Thyroid gland (tissue), 4 donors: ENCODE measurements around the gene AXL. TPM values are rescaled to one million over a fixed set of nuclear protein-coding genes. Genes with fewer than 3 reads are reported as not detected.

ENCODE experiments used
- DNase-seq, 2 donors: peaks; one replicate each; pipeline ENCODE4 v3.0.0-alpha.2; 2019
- H3K27ac ChIP-seq, 3 donors: fragments of 200-600 bp; sonication (generic); 1 replicate in 2 of 3; 2 replicates in 1 of 3; pipeline ENCODE4 v1.5.1; 2016 to 2019; ENCODE audit warnings: mild to moderate bottlenecking in 1 of 3, moderate library complexity in 1 of 3
- H3K27me3 ChIP-seq: fragments of 200-600 bp; sonication (generic); one replicate; pipeline ENCODE4 v1.5.1; 2019
- H3K36me3 ChIP-seq, 2 donors: fragments of 200-600 bp; sonication (generic); one replicate each; pipeline ENCODE4 v1.5.1; 2016 to 2019
- H3K4me1 ChIP-seq, 2 donors: fragments of 200-600 bp; sonication (generic); one replicate each; pipeline ENCODE4 v1.5.1; 2017 to 2019
- H3K4me3 ChIP-seq, 3 donors: fragments of 200-600 bp; sonication (generic); replicated peaks in 1 of 3; 1 replicate in 2 of 3; 2 replicates in 1 of 3; pipeline ENCODE4 v1.5.1; 2016; ENCODE audit warnings: mild to moderate bottlenecking in 1 of 3
- H3K9me3 ChIP-seq: fragments of 200-600 bp; sonication (generic); one replicate; pipeline ENCODE4 v1.5.1; 2017
- CTCF ChIP-seq, 6 experiments: fragments of 200-600 bp in 3 of 6; fragments of 450-650 bp in 3 of 6; sonication (generic) in 3 of 6; IDR thresholded peaks; one replicate each; pipeline ENCODE4 v1.5.1; 2016 to 2019; ENCODE audit warnings: antibody characterized with exemption in 6 of 6, mild to moderate bottlenecking in 2 of 6, inconsistent platforms in 1 of 6, moderate library complexity in 1 of 6
- POLR2A ChIP-seq, 2 donors: fragments of 450-650 bp; IDR thresholded peaks; one replicate each; pipeline ENCODE4 v1.6.1; 2017; ENCODE audit warnings: antibody characterized with exemption in 2 of 2, mild to moderate bottlenecking in 2 of 2, moderate library complexity in 1 of 2
- WGBS, 2 donors: methylation state at CpG; one replicate each; pipeline ENCODE4 v1.1.5; 2017; 5-methylcytosine and 5-hydroxymethylcytosine counted together
- intact Hi-C: fragments of 100-400 bp; cut with DNase I; formaldehyde crosslinking; loops from one replicate; pipeline ENCODE4 v1.15.1; 2023
- small RNA-seq: library from RNA; depleted of rRNA; stranded (forward); fragments of <200 nt; gene quantifications from one replicate; pipeline ENCODE3, GENCODE V24; 2016
- total RNA-seq, 4 donors: library from RNA; depleted of rRNA; stranded (reverse); fragments of >200 nt; gene quantifications; one replicate each; pipeline ENCODE4 v1.2.3, GENCODE V29; 2016

The AXL gene
- total RNA-seq, 4 donors from 2014 or later = 17.5 to 61.3 (median 35.4) TPM

GRCh38 chr19:41309180-41310032, 90.4 kb downstream of the AXL start:
- peaks cover 25 to 34% of the 10 kb centered on the region in 2 donors for H3K36me3 ChIP-seq
- peak; percentile 56 to 62 for DNase-seq
- H3K4me3 ChIP-seq = peak overlapping the region; percentile 51 to 66 (median 56)
- peaks cover 23 to 32% of the 10 kb centered on the region in 2 donors for H3K4me1 ChIP-seq
- no peaks in the 10 kb centered on the region for H3K9me3 ChIP-seq
- no peak for TF ChIP-seq POLR2A (IDR thresholded peaks at IDR 0.05)
- no peak for TF ChIP-seq CTCF (IDR thresholded peaks at IDR 0.05)
- no peaks in the 10 kb centered on the region for H3K27me3 ChIP-seq
- intact Hi-C loops = loop anchor here (5.0 kb wide), 3 partner anchors 42 to 107 kb away; partner anchors contain the start of gene TGFB1
- WGBS, 2 donors = 11 to 12% methylated on average over 26 of the region's 26 CpGs
- H3K27ac ChIP-seq = peak overlapping the region; percentile 91 to 95 (median 94)

GRCh38 chr19:41310033-41310831, 91.2 kb downstream of the AXL start, which contains the start of gene CCDC97:
TSS of gene CCDC97 (plus strand) at chr19:41310172. CDS start at chr19:41310311, 139 bp downstream.
- H3K27me3 ChIP-seq = no peaks in the 10 kb centered on the region
- peak; percentile 84 to 86 for DNase-seq
- TF ChIP-seq CTCF (IDR thresholded peaks at IDR 0.05) (no peak), POLR2A (IDR thresholded peaks at IDR 0.05) (peak in 1 of 2 donors; percentile 69)
- peaks cover 17 to 26% of the 10 kb centered on the region in 2 donors for H3K36me3 ChIP-seq
- intact Hi-C loops = loop anchor here (5.0 kb wide), 1 partner anchor 42 kb away; the partner anchor contains the start of gene TGFB1
- peaks cover 23 to 32% of the 10 kb centered on the region in 2 donors for H3K4me1 ChIP-seq
- 0 to 1% methylated on average over 44 to 46 of the region's 47 CpGs for WGBS, 2 donors
- peak within 1 kb of the TSS; percentile 91 to 95 (median 94) for H3K27ac ChIP-seq
- H3K4me3 ChIP-seq = peak within 1 kb of the TSS; percentile 51 to 66 (median 56)
- H3K9me3 ChIP-seq = no peaks in the 10 kb centered on the region

GRCh38 chr19:41311072-41311471, 92.0 kb downstream of the AXL start:
- Histone ChIP-seq H3K36me3 (peaks cover 12 to 18% of the 10 kb centered on the region in 2 donors), H3K27ac (peak overlapping the region in 1 of 3 donors; percentile 94), H3K4me3 (peak overlapping the region in 1 of 3 donors; percentile 51), H3K9me3 (no peaks in the 10 kb centered on the region), H3K27me3 (no peaks in the 10 kb centered on the region), H3K4me1 (peaks cover 23 to 32% of the 10 kb centered on the region in 2 donors)
- no peak for TF ChIP-seq CTCF (IDR thresholded peaks at IDR 0.05)
- intact Hi-C loops = loop anchor here (5.0 kb wide), 1 partner anchor 41 kb away; the partner anchor contains the start of gene TGFB1
- DNase-seq = no peak
- 50 to 51% methylated on average over 5 of the region's 5 CpGs for WGBS, 2 donors

Small RNAs within 50 kb of the gene (small RNA-seq; reads per million reads assigned to genes)
- gene RN7SL34P = not detected

Other genes with a start within 250 kb of the AXL start
- not detected for gene CYP2B6, start 227.9 kb upstream of the AXL start, total RNA-seq
- not detected for gene CYP2A13, start 130.8 kb upstream of the AXL start, total RNA-seq
- not detected for gene CYP2F1, start 104.8 kb upstream of the AXL start, total RNA-seq
- gene CYP2S1, start 26.0 kb upstream of the AXL start, total RNA-seq = 1 to 10 TPM in 3 of 4 donors, not detected in 1; 1.0 to 2.3 (median 1.0) TPM
- 100 to 1,000 TPM; 129 to 180 (median 150) TPM for gene HNRNPUL1, start 45.1 kb downstream of the AXL start, total RNA-seq
- gene CCDC97, start 90.9 kb downstream of the AXL start, total RNA-seq = 10 to 100 TPM; 10.6 to 22.0 (median 19.3) TPM
- gene TGFB1, start 134.7 kb downstream of the AXL start, total RNA-seq = 10 to 100 TPM in 3 of 4 donors, 1 to 10 TPM in 1; 9.6 to 13.7 (median 11.0) TPM
- 10 to 100 TPM in 2 of 4 donors, 1 to 10 TPM in 2; 5.9 to 12.5 (median 9.9) TPM for gene B9D2, start 144.9 kb downstream of the AXL start, total RNA-seq
- 10 to 100 TPM in 2 of 4 donors, 1 to 10 TPM in 2; 5.0 to 14.9 (median 9.0) TPM for gene TMEM91, start 157.3 kb downstream of the AXL start, total RNA-seq
- gene EXOSC5, start 178.1 kb downstream of the AXL start, total RNA-seq = 10 to 100 TPM; 11.8 to 20.7 (median 14.2) TPM
- gene BCKDHA, start 178.6 kb downstream of the AXL start, total RNA-seq = 10 to 100 TPM; 57.4 to 90.9 (median 85.6) TPM
- gene B3GNT8, start 208.2 kb downstream of the AXL start, total RNA-seq = 1 to 10 TPM in 2 of 4 donors, under 1 TPM in 1, not detected in 1; 0.59 to 2.4 (median 1.4) TPM
- 10 to 100 TPM; 39.1 to 53.1 (median 44.2) TPM for gene DMAC2, start 220.7 kb downstream of the AXL start, total RNA-seq
- not detected for gene ERICH4, start 223.9 kb downstream of the AXL start, total RNA-seq